GM12875 (cell line): ENCODE measurements around the gene OAF.
"Not testable (repeated sequence)": the region's sequence is repeated elsewhere in the genome, so short reads cannot be mapped to it uniquely, and the experiment has no call there.

Experiments
- H3K4me3 ChIP-seq: one replicate; pipeline ENCODE4 v1.5.1; 2011; ENCODE audit warnings: low read depth, low read length, control low read depth
- CTCF ChIP-seq: IDR thresholded peaks from 2 replicates; pipeline ENCODE4 v1.5.1; 2011; ENCODE audit warnings: low read depth, mild to moderate bottlenecking, control low read depth, inconsistent platforms, low read length, moderate library complexity, borderline replicate concordance; ENCODE audit not compliant: insufficient read depth

OAF gene

GRCh38 chr11:120179057-120179672, 31.7 kb upstream of the OAF start:
- TF ChIP-seq CTCF, result no peak
- H3K4me3 ChIP-seq, result no peak overlapping the region

GRCh38 chr11:120180063-120180462, 30.8 kb upstream of the OAF start:
- not testable (repeated sequence) for H3K4me3 ChIP-seq

DNA sequence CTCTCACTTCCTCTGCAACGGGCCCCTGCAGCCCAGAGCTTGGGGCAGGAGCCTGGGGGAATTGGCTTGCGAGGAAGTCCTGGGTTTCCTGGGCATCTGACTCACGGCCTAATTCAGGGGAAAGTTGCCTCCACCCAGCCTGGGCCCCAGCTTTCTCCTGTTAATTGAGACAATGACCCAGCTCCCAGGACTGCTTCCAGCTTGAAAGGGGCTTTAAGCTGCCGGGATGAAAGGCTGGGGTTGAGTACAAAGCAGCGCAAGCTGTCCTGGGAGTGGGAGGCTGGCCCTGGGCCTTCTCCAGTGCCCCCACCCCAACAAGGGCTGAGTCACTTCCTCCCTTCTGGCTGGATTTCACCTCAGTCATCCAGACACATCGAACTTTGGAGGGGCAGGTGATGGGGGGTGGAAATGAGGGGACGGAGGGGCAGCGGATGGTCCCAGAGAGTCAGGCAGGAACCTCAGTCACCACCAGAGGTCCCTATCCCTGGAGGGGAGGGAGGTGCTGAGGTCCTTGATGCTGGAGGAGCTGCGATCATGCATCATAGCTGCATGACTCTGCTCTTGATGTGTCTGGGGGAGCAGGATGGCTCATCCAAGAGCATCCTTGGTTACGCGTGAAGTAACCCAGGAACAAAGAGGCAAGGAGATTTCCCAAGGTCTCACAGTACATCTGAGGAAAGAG, 30.1 kb upstream of the OAF start:
- no peak overlapping the region for H3K4me3 ChIP-seq
- TF ChIP-seq CTCF, result no peak

- no peak overlapping the region for H3K4me3 ChIP-seq
- TF ChIP-seq CTCF, result no peak
Measured at GRCh38 chr11:120181376-120181975, 29.4 kb upstream of the OAF start.

DNA sequence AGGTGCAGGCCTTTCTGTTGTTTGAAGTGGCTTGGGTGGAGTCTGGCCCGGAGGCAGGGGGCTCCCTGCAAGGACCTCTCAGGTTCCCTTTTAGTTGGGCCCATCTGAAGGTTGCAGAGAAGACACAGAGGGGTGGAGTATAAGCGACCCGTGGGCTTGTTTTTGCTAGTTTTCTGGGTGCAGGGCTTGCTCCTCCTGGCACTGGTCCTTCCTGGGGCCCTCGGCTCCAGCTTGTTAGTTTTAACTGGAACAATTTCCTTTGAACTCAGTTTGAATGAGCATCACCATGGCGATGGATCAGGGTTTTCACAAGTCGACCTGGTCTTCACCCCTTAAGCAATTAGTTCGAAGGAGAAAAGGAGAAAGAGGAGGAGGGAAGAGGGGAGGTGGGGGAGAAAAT, 28.5 kb upstream of the OAF start:
- no peak for TF ChIP-seq CTCF
- H3K4me3 ChIP-seq, result no peak overlapping the region

DNA sequence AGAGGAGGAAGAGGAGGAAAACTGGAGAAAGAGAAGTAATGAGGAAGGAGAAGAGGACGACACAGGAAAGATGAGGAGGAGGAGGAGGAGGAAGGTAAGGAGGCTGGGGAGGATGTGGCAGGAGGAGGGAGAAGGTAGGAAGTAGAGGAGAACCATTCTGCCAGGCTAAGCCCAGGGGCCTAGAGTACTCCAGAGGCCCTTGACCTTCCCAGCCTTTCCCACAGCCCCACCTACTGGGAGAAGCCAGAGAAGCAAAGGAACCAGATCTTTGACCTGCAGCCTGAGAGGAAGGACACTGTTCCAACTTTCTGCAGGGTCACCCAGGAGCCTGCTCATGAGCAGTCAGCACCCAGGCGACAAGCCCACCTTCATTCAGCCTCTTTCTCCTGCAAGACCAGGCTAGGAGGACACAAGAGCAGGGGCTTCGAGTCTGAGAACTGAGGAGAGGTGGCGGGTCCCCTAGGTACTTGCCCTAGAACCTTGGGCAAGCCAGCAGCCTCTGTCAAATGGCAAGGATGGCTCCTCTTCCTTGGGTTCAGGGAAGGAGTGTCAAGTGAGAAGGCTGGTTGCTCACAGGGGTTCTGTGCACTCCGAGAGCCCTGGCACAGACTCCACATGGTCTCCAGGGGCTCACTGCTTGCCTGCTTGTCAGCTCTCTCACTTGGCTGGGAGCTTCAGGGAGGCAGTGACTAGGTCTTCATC, 27.9 kb upstream of the OAF start:
- no peak overlapping the region for H3K4me3 ChIP-seq
- 0 out of 2 replicates have a peak, but pooled peaks have one; percentile 15 for TF ChIP-seq CTCF

GRCh38 chr11:120183701-120184141, 27.1 kb upstream of the OAF start:
- TF ChIP-seq CTCF, result no peak
- no peak overlapping the region for H3K4me3 ChIP-seq
